H1 (cell line): ENCODE measurements around the gene GNAI2.

Experiments
- GABPA ChIP-seq: IDR thresholded peaks from 2 replicates; pipeline ENCODE4 v1.6.1; 2011; ENCODE audit warnings: mild to moderate bottlenecking, low read length, moderate library complexity, borderline replicate concordance; ENCODE audit not compliant: insufficient read depth
- GTF2F1 ChIP-seq: IDR thresholded peaks from 2 replicates; pipeline ENCODE4 v1.6.1; 2012; ENCODE audit warnings: low read depth, low read length, improper control_type of control experiment, borderline replicate concordance
- POLR2A ChIP-seq, 2 experiments: IDR thresholded peaks; 1 replicate in 1 of 2; 2 replicates in 1 of 2; pipeline ENCODE4 v1.6.1; 2011; ENCODE audit warnings: low read depth in 2 of 2, low read length in 2 of 2, mild to moderate bottlenecking in 2 of 2; ENCODE audit errors: control extremely low read depth in 1 of 2
- POLR2AphosphoS5 ChIP-seq: IDR thresholded peaks from 2 replicates; pipeline ENCODE4 v1.6.1; 2011; ENCODE audit warnings: low read depth, low read length
- ZNF274 ChIP-seq: IDR thresholded peaks from 2 replicates; pipeline ENCODE4 v1.7.0; 2012; ENCODE audit warnings: low read length, borderline replicate concordance; ENCODE audit errors: extremely low read depth
- TF ChIP-seq, protein P1 (sequence below), 3 experiments: IDR thresholded peaks; 1 replicate in 2 of 3; 2 replicates in 1 of 3; pipeline versions ENCODE4 v1.5.1 to v1.6.1; 2011; ENCODE audit warnings: low read length in 3 of 3, mild to moderate bottlenecking in 3 of 3, inconsistent platforms in 2 of 3, low read depth in 1 of 3, moderate library complexity in 1 of 3; ENCODE audit not compliant: insufficient read depth in 1 of 3; ENCODE audit errors: control extremely low read depth in 1 of 3

DNA sequence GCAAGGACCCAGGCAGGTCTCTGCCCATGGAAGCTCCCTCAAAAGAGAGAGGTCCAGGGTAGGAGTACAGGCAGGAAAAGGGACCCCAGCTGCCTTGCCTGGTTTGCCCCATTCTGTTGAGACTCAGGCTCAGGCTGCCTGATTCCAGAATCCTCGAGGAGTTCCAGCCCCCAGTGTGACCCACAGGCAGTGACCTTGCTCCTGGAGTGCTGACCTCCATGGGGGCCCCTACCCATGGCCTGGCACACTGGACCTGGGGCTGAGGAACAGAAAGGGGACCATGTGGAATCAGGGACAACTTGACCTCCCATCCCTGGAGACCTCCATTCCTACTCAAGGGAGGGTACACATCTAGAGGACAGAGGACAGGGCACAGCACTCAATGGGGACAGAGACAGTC, 29.6 kb downstream of the GNAI2 start:
- TF ChIP-seq, protein P1, sequence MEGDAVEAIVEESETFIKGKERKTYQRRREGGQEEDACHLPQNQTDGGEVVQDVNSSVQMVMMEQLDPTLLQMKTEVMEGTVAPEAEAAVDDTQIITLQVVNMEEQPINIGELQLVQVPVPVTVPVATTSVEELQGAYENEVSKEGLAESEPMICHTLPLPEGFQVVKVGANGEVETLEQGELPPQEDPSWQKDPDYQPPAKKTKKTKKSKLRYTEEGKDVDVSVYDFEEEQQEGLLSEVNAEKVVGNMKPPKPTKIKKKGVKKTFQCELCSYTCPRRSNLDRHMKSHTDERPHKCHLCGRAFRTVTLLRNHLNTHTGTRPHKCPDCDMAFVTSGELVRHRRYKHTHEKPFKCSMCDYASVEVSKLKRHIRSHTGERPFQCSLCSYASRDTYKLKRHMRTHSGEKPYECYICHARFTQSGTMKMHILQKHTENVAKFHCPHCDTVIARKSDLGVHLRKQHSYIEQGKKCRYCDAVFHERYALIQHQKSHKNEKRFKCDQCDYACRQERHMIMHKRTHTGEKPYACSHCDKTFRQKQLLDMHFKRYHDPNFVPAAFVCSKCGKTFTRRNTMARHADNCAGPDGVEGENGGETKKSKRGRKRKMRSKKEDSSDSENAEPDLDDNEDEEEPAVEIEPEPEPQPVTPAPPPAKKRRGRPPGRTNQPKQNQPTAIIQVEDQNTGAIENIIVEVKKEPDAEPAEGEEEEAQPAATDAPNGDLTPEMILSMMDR (IDR thresholded peaks at IDR 0.05; ENCODE audit: control extremely low read depth in 1 of 3, insufficient read depth in 1 of 3, low read depth in 1 of 3, low read length in 3 of 3) = no peak
- no peak for TF ChIP-seq GTF2F1
- TF ChIP-seq POLR2A (IDR thresholded peaks at IDR 0.05; ENCODE audit: control extremely low read depth in 1 of 2, low read depth in 2 of 2, low read length in 2 of 2) = no peak
- TF ChIP-seq GABPA = no peak
- no peak for TF ChIP-seq POLR2AphosphoS5
- TF ChIP-seq ZNF274 = no peak
